ENCODE results near the gene BAG5. TPM values are rescaled to one million over a fixed set of nuclear protein-coding genes. Genes with fewer than 3 reads are reported as not detected.

The BAG5 gene
- total RNA-seq, 1 experiment from 2014 or later: 76.5 TPM

- H3K4me2 ChIP-seq: no peak overlapping the region
- no TSS peak for BruUV-seq (replicated peaks)
- H3K4me3 ChIP-seq: no peak overlapping the region
- H3K4me1 ChIP-seq (replicated peaks; ENCODE audit: insufficient read depth): peaks cover 58% of the 10 kb centered on the region
- H3K36me3 ChIP-seq (ENCODE audit: low read depth): no peaks in the 10 kb centered on the region
- H3K27ac ChIP-seq: no peak overlapping the region
- H2AFZ ChIP-seq: no peak overlapping the region
- peaks cover 33% of the 10 kb centered on the region for H4K20me1 ChIP-seq (ENCODE audit: insufficient read depth)
- H3K27me3 ChIP-seq (ENCODE audit: insufficient read depth, low read depth): no peaks in the 10 kb centered on the region
- CTCF ChIA-PET: interaction anchor here (0.6 to 2.2 kb wide), 4 partner anchors 10 to 24 kb away, joined by 3 to 15 read pairs (median 4); partner anchors contain the start of gene TRMT61A
- intact Hi-C loops (cut with micrococcal nuclease; ENCODE audit: unreplicated experiment): loop anchor here (5.0 to 10.0 kb wide), 2 partner anchors 850 to 1018 kb away; no protein-coding TSS in a partner anchor
- H3F3A ChIP-seq (ENCODE audit: insufficient read depth, low read depth): peaks cover 50% of the 10 kb centered on the region
- H3K9me3 ChIP-seq (ENCODE audit: insufficient read depth, low read depth): no peaks in the 10 kb centered on the region
- no peaks in the 10 kb centered on the region for H3K79me2 ChIP-seq (ENCODE audit: low read depth)
- no peak for TF ChIP-seq CTCF (conservative IDR thresholded peaks at IDR 0.05)
- TF ChIP-seq EZH2 (IDR thresholded peaks at IDR 0.05; ENCODE audit: low read depth): no peak
- POLR2A ChIA-PET (ENCODE audit: unreplicated experiment): interaction anchor here (0.6 to 0.7 kb wide), 3 partner anchors 10 to 209 kb away, joined by 3 to 7 read pairs (median 3); partner anchors contain the start of gene EIF5
- H3K9me2 ChIP-seq (ENCODE audit: insufficient read depth): no peaks in the 10 kb centered on the region
- DNase-seq: peak in 1 of 2 experiments; percentile 75
Measured at GRCh38 chr14:103542605-103543088, 19.8 kb downstream of the BAG5 start.

- no peaks in the 10 kb centered on the region for H3K79me2 ChIP-seq (ENCODE audit: low read depth)
- peaks cover 58% of the 10 kb centered on the region for H3K4me1 ChIP-seq (replicated peaks; ENCODE audit: insufficient read depth)
- H2AFZ ChIP-seq: no peak overlapping the region
- CTCF ChIA-PET: interaction anchor here (0.6 to 2.2 kb wide), 6 partner anchors 11 to 160 kb away, joined by 3 to 15 read pairs (median 5); partner anchors contain the start of gene TRMT61A
- H3K4me3 ChIP-seq: no peak overlapping the region
- H3K9me3 ChIP-seq (ENCODE audit: insufficient read depth, low read depth): no peaks in the 10 kb centered on the region
- TF ChIP-seq CTCF (conservative IDR thresholded peaks at IDR 0.05) (no peak), EZH2 (IDR thresholded peaks at IDR 0.05; ENCODE audit: low read depth) (no peak)
- no peak for DNase-seq
- H3K27me3 ChIP-seq (ENCODE audit: insufficient read depth, low read depth): no peaks in the 10 kb centered on the region
- no TSS peak for BruUV-seq (replicated peaks)
- peak overlapping the region; percentile 96 for H3K27ac ChIP-seq
- H3K4me2 ChIP-seq: peak overlapping the region; percentile 78
- no peaks in the 10 kb centered on the region for H3K36me3 ChIP-seq (ENCODE audit: low read depth)
- intact Hi-C loops (cut with micrococcal nuclease; ENCODE audit: unreplicated experiment): loop anchor here (2.0 to 10.0 kb wide), 4 partner anchors 467 to 1017 kb away; no protein-coding TSS in a partner anchor
- POLR2A ChIA-PET (ENCODE audit: unreplicated experiment): interaction anchor here (0.6 kb wide), 3 partner anchors 14 to 201 kb away, joined by 3 to 5 read pairs (median 4); partner anchors contain the start of genes BAG5 and COA8
- no peaks in the 10 kb centered on the region for H3K9me2 ChIP-seq (ENCODE audit: insufficient read depth)
- peaks cover 33% of the 10 kb centered on the region for H4K20me1 ChIP-seq (ENCODE audit: insufficient read depth)
- H3F3A ChIP-seq (ENCODE audit: insufficient read depth, low read depth): peaks cover 54% of the 10 kb centered on the region
Measured at GRCh38 chr14:103541709-103542604, 20.5 kb downstream of the BAG5 start.
